HTR-8/SVneo (cell line): ENCODE measurements around the gene TRNAU1AP.
A peak's percentile ranks its signal among the peaks of the same experiment; 100 is the strongest.
"Not testable (repeated sequence)": the region's sequence is repeated elsewhere in the genome, so short reads cannot be mapped to it uniquely, and the experiment has no call there.

ENCODE experiments used
- DNase-seq: peaks from one replicate; pipeline ENCODE4 v3.0.0; 2011; ENCODE audit warnings: low spot score, mixed read lengths; ENCODE audit not compliant: insufficient read length
- FAIRE-seq: peaks from 2 replicates; lab custom pipeline; 2011; peaks lifted over from hg19 to GRCh38; lab: Jason Lieb, UNC

The TRNAU1AP gene

GRCh38 chr1:28552758-28553663 is at the start of gene TRNAU1AP:
Gene TRNAU1AP (plus strand): TSS chr1:28553085. CDS start chr1:28553111, 26 bp downstream.
- peak; percentile 93 for DNase-seq
- FAIRE-seq: no peak

- no peak for DNase-seq
- FAIRE-seq: no peak
These were observed 49.8 kb upstream of the TRNAU1AP start for GRCh38 chr1:28503117-28503516.

GRCh38 chr1:28505406-28506187 is 47.3 kb upstream of the TRNAU1AP start, which contains the start of gene RCC1:
Gene RCC1 (plus strand): TSS chr1:28506043. CDS start chr1:28529867, 23,824 bp downstream.
- DNase-seq (peak; percentile 94), FAIRE-seq (no peak)

- no peak for FAIRE-seq
- DNase-seq: no peak
These were observed 46.0 kb upstream of the TRNAU1AP start for GRCh38 chr1:28506907-28507246.

- DNase-seq: no peak
These were observed 45.6 kb upstream of the TRNAU1AP start for GRCh38 chr1:28507247-28507645.

GRCh38 chr1:28507646-28508434 is 45.0 kb upstream of the TRNAU1AP start:
- DNase-seq (no peak), FAIRE-seq (no peak)

More at GRCh38 chr1:28507247-28507645, 45.6 kb upstream of the TRNAU1AP start:
- no peak for FAIRE-seq

- FAIRE-seq (no peak), DNase-seq (no peak)
These were observed 44.5 kb upstream of the TRNAU1AP start for GRCh38 chr1:28508435-28508754.

- FAIRE-seq (no peak), DNase-seq (no peak)
These were observed 43.1 kb upstream of the TRNAU1AP start for GRCh38 chr1:28509705-28510272.

GRCh38 chr1:28510273-28510969 is 42.5 kb upstream of the TRNAU1AP start:
- FAIRE-seq (no peak), DNase-seq (no peak)

GRCh38 chr1:28510970-28511440 is 41.9 kb upstream of the TRNAU1AP start:
- no peak for FAIRE-seq
- no peak for DNase-seq

- no peak for DNase-seq
- FAIRE-seq: no peak
These were observed 40.8 kb upstream of the TRNAU1AP start for GRCh38 chr1:28512058-28512611.

- not testable (repeated sequence) for FAIRE-seq, DNase-seq
These were observed 38.4 kb upstream of the TRNAU1AP start for GRCh38 chr1:28514445-28514933.

- DNase-seq (no peak), FAIRE-seq (no peak)
These were observed 36.3 kb upstream of the TRNAU1AP start for GRCh38 chr1:28516518-28516956.

- FAIRE-seq: no peak
- DNase-seq: no peak
These were observed 35.3 kb upstream of the TRNAU1AP start for GRCh38 chr1:28517649-28517999.

- DNase-seq (peak; percentile 91), FAIRE-seq (no peak)
These were observed 34.7 kb upstream of the TRNAU1AP start for GRCh38 chr1:28518000-28518744.

GRCh38 chr1:28518745-28519341 is 34.0 kb upstream of the TRNAU1AP start:
- FAIRE-seq (no peak), DNase-seq (no peak)

GRCh38 chr1:28519946-28520725 is 32.7 kb upstream of the TRNAU1AP start:
- no peak for FAIRE-seq
- no peak for DNase-seq
